Cardiac muscle cell (in vitro differentiated cells and primary cell): ENCODE measurements around the gene HOXB8. TPM values are rescaled to one million over a fixed set of nuclear protein-coding genes. Genes with fewer than 3 reads are reported as not detected.

Source experiments
- DNase-seq, 2 donors: peaks; one replicate each; pipeline versions ENCODE4 v3.0.0 to v3.0.0-alpha.2; 2010 to 2017; ENCODE audit warnings: low read depth in 1 of 2, low spot score in 1 of 2
- H3K27ac ChIP-seq: fragments of 200-600 bp; sonication (generic); 2 replicates; pipeline ENCODE4 v1.5.1; 2016
- H3K27me3 ChIP-seq: fragments of 200-600 bp; sonication (generic); 2 replicates; pipeline ENCODE4 v1.6.0; 2016; ENCODE audit warnings: control low read depth
- H3K36me3 ChIP-seq: fragments of 200-600 bp; sonication (generic); 2 replicates; pipeline ENCODE4 v1.5.1; 2016; ENCODE audit warnings: control low read depth
- H3K4me1 ChIP-seq: fragments of 200-600 bp; sonication (generic); 2 replicates; pipeline ENCODE4 v1.8.1; 2017; ENCODE audit warnings: low read depth, mild to moderate bottlenecking, mixed run types
- H3K4me3 ChIP-seq: fragments of 200-600 bp; sonication (generic); 2 replicates; pipeline ENCODE4 v1.5.1; 2016; ENCODE audit warnings: mild to moderate bottlenecking
- H3K9me3 ChIP-seq: fragments of 200-600 bp; sonication (generic); 2 replicates; pipeline ENCODE4 v1.5.1; 2017; ENCODE audit warnings: low read depth, mild to moderate bottlenecking, control low read depth
- polyA plus RNA-seq: library from polyadenylated mRNA; unstranded; fragments of >200 nt; fragmentation: Nextera tagmentation; extraction: Ambion mirVana; gene quantifications from 2 replicates; pipeline ENCODE4 v1.2.1, GENCODE V29; 2016
- total RNA-seq: library from RNA; depleted of rRNA; stranded (reverse); fragments of >200 nt; gene quantifications from 2 replicates; pipeline ENCODE4 v1.2.3, GENCODE V29; 2016
- TF ChIP-seq, protein P1 (sequence below): IDR thresholded peaks from 2 replicates; pipeline ENCODE4 v1.5.1; 2012; ENCODE audit warnings: low read depth, mild to moderate bottlenecking, low read length

The HOXB8 gene
- total and polyA plus RNA-seq, 2 experiments from 2014 or later = not detected

DNA sequence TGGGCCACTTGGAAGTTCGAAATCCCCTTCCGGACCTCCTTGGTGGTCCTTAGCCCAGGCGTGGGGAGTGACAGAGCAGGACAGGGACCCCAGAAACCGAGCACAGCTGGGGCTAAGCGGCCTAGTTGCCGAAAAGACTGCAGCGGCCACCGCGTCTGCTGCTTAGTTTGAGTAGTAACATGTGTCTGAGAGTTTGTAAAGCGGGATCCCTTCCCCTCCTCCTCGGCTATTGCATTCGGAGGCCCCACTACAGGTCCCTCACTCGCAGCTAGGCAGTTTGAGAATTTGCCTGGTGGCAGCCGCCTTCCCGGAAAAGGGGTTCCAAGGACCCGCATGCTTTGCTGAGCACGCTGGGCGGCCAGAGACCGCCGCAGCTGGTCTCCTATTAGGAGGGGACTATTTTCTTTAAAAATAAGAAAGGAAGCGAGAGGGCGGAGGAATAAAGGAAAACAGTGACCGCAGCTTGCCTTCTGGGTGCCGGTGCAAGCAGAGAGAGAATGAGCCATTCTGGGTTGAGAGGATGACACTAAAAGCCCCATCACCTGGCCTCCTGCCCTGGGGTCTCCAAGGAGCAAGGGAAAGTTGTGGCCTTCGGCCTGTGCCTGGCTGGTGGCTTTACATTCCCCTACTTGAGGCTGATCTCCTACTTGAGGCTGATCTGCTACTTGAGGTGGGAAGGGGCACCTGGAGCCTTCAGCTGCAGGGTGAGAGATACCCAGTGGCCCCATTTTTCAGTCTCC lies 20.4 kb downstream of the HOXB8 start:
- H3K27ac ChIP-seq = no peak overlapping the region
- TF ChIP-seq, protein P1, sequence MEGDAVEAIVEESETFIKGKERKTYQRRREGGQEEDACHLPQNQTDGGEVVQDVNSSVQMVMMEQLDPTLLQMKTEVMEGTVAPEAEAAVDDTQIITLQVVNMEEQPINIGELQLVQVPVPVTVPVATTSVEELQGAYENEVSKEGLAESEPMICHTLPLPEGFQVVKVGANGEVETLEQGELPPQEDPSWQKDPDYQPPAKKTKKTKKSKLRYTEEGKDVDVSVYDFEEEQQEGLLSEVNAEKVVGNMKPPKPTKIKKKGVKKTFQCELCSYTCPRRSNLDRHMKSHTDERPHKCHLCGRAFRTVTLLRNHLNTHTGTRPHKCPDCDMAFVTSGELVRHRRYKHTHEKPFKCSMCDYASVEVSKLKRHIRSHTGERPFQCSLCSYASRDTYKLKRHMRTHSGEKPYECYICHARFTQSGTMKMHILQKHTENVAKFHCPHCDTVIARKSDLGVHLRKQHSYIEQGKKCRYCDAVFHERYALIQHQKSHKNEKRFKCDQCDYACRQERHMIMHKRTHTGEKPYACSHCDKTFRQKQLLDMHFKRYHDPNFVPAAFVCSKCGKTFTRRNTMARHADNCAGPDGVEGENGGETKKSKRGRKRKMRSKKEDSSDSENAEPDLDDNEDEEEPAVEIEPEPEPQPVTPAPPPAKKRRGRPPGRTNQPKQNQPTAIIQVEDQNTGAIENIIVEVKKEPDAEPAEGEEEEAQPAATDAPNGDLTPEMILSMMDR = no peak
- H3K4me1 ChIP-seq = no peaks in the 10 kb centered on the region
- no peak for DNase-seq
- H3K4me3 ChIP-seq = no peak overlapping the region
- no peaks in the 10 kb centered on the region for H3K9me3 ChIP-seq
- H3K27me3 ChIP-seq = peaks cover 100% of the 10 kb centered on the region
- H3K36me3 ChIP-seq = no peaks in the 10 kb centered on the region

DNA sequence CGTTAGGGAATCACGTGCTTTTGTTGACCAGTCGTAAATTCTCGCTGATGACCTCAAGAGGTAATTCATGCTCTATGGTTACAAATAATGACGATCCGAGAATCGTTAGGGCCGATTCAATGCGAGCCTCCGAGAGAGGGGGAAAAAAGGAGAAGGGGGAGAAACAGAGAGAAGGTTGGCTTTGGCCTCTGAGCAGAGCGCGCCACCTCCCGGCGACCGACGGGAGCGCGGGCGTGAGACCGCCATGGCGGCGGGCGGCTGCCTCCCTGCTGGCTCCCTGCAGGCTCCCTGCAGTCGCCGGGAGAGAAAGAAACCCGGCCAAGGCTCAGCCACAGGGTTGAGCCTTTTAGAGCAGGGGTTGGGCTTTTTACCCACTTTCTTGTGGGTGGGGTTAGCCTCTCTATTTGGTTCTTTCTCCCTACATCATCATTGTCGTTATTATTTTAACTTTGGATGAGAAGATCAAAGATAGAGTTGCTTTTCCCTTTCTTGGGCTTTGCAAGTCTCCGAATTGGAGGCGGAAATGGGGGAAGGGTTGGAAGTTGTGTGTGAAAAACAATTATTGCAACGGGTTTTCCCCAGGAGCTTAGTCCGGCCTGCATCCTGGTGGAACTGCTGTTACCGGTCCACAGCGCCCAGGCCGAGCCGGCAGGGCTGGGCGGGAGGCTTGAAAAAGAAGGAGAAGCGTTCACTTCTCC lies 21.1 kb downstream of the HOXB8 start:
- DNase-seq = peak; percentile 75 to 80
- H3K27ac ChIP-seq = no peak overlapping the region
- H3K27me3 ChIP-seq = peaks cover 100% of the 10 kb centered on the region
- no peaks in the 10 kb centered on the region for H3K36me3 ChIP-seq
- no peaks in the 10 kb centered on the region for H3K9me3 ChIP-seq
- TF ChIP-seq, protein P1 = peak; percentile 90
- peak overlapping the region; percentile 26 for H3K4me3 ChIP-seq
- H3K4me1 ChIP-seq = no peaks in the 10 kb centered on the region

DNA sequence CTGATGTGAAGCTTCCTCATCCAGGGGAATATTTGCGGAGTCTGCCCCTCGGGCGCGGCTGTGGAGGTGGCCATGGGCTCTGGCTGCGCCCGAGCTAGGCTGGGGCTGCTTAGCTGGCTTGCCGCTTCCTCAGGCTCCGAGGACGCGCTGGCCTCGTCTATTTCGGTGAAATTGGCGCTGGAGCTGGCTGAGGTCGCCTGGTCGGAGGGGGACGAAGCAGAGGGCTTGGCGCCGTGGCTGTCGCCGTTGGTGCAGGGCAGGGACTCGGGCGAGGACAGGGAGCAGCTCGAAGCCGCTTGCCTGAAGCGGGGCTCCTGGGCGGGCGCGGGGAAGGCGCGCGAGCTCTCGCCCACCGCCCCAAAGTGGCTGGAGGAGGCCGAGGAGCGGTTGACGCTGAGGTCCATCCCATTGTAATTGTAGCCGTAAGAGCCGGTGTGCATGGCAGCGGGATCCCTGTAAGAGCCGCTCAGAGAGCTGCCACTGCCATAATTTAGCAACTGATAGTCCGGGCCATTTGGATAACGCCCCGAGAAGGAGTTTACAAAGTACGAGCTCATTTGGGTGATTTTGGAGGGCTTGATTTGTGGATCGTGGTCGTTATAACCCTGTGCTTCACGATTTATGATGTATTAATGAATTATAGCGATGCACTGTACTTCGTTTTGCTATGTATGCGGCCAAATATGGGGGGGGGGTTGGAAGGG lies 21.8 kb downstream of the HOXB8 start, which contains the start of gene HOXB5:
Gene HOXB5 (minus strand): TSS at position 654 of the 704 bp plus-strand sequence. CDS start 97 bp downstream, at position 557.
- H3K36me3 ChIP-seq = no peaks in the 10 kb centered on the region
- H3K9me3 ChIP-seq = no peaks in the 10 kb centered on the region
- TF ChIP-seq, protein P1 = no peak
- peak in 1 of 2 donors; percentile 58 for DNase-seq
- no peaks in the 10 kb centered on the region for H3K4me1 ChIP-seq
- H3K27ac ChIP-seq = no peak within 1 kb of the TSS
- H3K27me3 ChIP-seq = peaks cover 100% of the 10 kb centered on the region
- peak within 1 kb of the TSS; percentile 26 for H3K4me3 ChIP-seq

DNA sequence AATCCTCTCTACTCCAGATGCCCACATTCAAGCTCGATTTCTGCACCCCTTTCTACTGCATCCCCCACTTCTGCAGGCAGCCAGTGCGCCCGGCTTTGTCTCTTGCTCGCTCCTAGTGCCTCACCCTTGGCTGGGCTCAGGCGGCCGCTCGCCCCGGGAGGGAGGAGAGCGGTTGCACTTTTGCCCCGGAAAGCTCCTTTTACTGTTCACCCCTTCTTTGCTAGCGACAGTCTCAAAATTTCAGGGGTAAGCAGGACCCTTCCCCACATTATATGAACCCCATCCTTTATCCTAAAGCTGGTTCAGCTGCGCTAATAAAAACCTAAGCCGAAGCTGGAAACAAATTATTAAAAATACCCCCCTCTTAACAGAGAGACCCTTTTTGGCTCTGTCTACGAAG lies 22.5 kb downstream of the HOXB8 start:
- no peak for DNase-seq
- Histone ChIP-seq H3K27ac (no peak overlapping the region), H3K4me1 (no peaks in the 10 kb centered on the region), H3K4me3 (peak overlapping the region; percentile 26), H3K9me3 (no peaks in the 10 kb centered on the region), H3K27me3 (peaks cover 100% of the 10 kb centered on the region), H3K36me3 (no peaks in the 10 kb centered on the region)
- TF ChIP-seq, protein P1 = no peak

DNA sequence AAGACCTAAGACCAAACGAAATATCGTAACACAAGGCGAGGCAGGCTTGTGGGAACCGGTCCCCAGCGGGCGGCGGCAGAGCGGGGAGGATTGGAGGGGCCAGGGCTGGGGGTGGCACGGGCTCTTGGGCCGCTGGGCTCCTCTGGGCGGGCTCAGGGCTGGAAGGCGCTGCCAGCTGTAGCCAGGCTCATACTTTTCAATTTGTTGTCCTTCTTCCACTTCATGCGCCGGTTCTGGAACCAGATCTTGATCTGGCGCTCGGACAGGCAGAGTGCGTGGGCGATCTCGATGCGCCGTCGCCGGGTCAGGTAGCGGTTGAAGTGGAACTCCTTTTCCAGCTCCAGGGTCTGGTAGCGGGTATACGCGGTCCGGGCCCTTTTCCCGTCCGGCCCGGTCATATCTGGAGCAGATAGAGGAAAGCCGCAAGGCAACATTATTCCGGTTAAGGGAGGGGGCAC lies 23.0 kb downstream of the HOXB8 start:
- H3K9me3 ChIP-seq = no peaks in the 10 kb centered on the region
- DNase-seq = no peak
- no peaks in the 10 kb centered on the region for H3K36me3 ChIP-seq
- TF ChIP-seq, protein P1 = no peak
- H3K4me1 ChIP-seq = no peaks in the 10 kb centered on the region
- H3K27ac ChIP-seq = no peak overlapping the region
- peaks cover 100% of the 10 kb centered on the region for H3K27me3 ChIP-seq
- no peak overlapping the region for H3K4me3 ChIP-seq
